HG03039 (cell line): ENCODE data around the gene RPL29.

Experiments used
- ATAC-seq: cut with Tn5 transposase; IDR thresholded peaks from one replicate; pipeline ENCODE4 v1.9.1; 2021; ENCODE audit warnings: mild to moderate bottlenecking, moderate library complexity; ENCODE audit not compliant: unreplicated experiment

Gene RPL29

GRCh38 chr3:52026041-52026440, 30.3 kb upstream of the RPL29 start:
- no peak for ATAC-seq

DNA sequence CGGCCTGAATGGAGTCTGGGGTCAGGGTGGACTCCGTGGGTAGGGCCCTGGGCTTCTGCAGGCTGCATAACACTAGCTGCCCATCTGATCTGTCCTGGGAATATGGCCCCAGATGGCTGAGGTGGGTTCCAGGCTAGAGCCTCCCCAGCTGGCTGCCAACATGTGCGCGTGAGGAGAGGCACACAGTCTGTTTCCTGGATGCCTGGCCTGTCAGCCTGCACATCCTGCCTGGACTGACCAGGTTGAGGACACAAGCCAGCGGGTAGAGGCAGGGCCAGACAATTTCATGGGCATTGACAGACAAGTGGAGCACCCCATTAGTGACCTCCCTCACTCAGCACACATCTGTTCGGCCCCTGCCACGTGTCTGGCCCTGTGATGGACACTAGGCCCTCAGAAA, 29.8 kb upstream of the RPL29 start:
- ATAC-seq, result no peak

- ATAC-seq, result no peak
Observed at GRCh38 chr3:52024765-52025452, 29.2 kb upstream of the RPL29 start.

DNA sequence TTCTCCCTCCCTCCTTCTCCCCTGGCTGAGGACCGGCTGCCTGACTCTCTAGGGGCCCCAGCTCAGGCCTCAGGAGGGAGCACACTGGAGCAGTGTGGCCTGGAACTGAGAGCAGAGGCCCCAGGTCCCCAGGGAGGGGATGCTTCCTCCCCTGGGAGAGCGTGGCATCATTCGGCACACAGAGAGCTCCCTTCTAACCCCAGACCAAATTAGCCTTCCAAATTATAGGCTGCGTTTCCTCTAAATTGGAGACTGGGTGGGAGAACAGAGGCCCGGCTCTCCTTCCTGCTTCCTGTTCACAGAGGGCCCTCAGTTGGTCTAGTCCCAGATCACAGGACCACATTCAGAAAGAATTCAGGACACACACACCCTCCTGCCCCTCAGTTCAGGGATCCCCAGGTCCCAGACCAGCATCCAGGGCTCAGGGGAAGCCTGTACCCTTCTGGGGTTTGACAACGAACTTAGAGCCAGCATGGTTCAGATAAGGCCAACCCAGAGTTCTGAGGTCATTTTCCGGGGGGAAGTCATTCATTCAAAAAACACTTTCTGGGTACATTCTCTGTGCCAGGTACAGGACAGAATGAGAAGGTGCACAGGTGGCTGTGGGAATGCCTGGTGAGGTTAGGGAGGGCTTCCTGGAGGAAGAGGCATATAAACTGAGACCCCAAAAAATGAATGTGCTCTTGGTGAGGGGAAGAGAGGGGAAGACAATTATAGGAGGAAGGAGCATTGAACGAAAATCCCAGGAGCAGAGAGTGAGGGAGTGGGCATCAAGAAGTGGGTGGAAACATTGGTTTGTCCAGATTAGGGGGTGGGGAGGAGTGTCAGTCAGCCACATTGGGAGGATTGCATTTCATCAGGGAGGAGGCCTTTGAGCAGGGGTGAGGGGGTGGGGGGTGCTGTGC, 28.4 kb upstream of the RPL29 start:
- no peak for ATAC-seq

- no peak for ATAC-seq
Observed at GRCh38 chr3:52023101-52023770, 27.5 kb upstream of the RPL29 start.

GRCh38 chr3:52022323-52023100, 26.8 kb upstream of the RPL29 start:
- ATAC-seq, result no peak

DNA sequence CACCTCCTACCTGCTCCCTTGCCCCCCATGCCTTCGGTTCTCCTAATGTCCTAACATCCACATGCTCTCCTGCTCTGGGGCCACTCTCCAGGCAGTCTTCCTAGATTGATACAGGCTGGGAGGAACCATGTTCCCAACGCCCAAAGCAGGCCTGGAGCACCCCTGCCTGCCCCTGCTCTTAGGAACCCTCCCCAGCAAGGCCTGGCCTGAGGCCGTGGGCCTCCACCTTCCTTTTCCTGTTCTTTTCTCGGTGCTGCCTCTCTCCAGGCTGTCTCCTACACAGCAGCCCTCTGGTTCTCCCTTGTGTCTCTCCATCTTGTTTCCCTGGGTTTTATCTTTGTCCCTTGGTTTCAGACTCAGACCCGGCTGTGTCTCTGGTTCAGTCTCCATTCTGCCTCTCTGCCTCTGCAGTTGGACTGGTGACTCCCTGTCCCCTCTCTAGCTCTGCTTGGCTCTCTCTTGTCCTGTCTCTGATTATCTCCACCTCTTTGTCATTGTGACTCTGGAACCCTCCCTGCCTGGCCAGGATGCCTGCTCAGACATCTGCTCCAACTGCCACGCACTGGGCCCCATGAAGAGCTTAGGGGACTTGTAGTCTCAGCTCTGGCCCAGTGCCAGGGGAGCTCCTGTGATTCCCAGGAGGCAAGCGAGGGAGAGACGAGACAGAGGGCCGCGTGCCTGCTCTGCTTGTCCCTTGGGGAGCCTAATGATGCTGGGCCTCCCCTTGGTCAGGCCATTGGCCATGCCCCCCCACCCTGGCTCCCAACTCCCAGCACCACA, 26.0 kb upstream of the RPL29 start:
- no peak for ATAC-seq

DNA sequence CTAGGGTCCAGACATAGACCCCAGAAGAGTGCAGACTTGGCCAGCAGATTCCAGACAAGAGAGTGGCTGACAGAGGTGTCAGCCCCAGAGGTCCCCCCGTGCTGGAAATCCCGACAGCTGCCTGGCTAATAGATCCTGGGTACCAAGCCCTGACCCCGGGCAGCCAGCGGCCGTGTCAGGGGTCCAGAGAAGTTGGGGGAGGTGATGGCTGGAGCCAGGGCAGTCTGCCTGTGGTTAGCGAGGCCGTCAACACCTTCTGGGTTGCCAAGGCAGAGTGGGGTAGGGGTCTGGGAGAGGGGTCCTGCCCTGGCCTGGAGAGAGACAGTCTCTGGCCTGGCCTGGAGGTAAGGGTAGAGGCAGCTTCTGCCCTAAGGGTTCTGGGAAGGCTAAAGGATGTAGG, 25.1 kb upstream of the RPL29 start:
- no peak for ATAC-seq

DNA sequence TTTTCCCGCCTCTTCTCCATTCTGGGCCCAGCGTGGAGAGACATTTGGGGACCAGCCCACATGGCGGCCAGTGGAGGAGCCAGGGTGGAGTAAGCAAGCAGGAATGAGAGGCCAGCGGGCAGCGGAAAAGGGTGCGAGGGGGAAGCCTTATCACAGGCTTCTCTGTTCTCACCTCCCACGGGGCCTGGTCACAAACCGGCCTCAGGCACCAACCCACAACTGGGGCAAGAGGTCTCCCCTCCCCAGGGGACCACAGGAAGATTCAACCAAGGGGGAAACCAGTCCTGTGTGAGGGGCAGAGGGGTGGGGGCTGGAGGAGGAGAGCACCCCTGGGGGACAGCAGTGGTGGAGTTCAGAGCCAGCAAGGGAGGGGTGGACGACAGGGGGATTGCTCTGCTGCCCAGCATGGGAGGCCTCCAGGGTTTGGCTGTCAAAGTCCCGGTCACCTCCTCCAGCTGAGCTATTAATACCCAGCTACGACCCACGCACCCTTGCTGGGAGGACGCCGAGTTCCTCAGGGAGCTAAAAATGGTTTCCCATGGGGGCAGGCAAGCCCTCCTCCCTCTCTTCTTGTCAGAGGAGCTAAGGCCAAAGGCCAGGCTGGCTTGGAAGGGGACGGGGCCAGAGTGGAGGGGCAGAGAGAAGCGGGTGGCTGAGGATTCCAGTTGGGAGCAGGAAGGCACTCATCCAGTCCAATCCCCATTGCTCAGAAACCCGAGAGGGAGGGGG, 23.8 kb upstream of the RPL29 start:
- no peak for ATAC-seq

GRCh38 chr3:52018319-52019000, 22.8 kb upstream of the RPL29 start:
- no peak for ATAC-seq

DNA sequence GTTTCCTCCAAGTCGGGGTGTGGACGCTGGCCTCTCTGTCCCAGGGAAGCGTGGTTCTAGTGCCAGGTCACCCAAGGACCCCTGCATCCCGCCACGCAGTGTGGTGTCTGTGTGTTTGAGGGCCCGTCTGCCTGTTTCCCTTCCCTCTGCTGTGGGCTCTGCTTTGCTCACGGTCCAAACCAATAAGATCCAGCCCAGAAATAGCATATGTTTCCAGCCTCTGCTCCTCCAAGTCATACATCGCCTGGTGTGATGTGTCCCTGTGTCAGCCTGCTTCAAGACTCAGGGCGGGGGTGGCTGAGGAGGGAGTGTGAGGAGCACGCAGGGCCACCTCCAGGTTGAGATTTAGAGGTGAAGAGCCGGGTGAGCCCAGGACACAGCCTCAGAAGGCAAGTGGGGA, 21.9 kb upstream of the RPL29 start:
- ATAC-seq, result no peak

GRCh38 chr3:52015438-52016228, 19.9 kb upstream of the RPL29 start:
- no peak for ATAC-seq

DNA sequence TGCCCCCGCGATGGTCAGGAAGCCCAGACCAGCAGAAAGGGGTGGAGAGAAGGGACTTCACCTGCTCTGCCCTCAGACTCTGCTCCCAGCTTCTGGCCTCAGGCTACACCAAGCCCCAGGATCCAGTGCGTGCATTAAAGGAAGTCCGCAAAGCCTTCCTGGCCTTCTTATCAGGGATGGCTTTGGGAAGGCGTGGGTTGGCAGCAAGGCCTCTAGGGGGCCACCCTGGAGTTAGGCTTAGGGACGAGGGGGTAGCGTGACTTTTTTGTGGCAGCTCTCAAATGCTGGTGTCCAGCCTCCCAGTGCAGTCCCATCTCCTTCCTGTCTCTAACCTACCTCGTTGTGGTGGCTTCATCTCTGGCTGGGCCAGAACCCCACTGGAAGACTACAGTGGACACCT, 18.9 kb upstream of the RPL29 start:
- no peak for ATAC-seq

DNA sequence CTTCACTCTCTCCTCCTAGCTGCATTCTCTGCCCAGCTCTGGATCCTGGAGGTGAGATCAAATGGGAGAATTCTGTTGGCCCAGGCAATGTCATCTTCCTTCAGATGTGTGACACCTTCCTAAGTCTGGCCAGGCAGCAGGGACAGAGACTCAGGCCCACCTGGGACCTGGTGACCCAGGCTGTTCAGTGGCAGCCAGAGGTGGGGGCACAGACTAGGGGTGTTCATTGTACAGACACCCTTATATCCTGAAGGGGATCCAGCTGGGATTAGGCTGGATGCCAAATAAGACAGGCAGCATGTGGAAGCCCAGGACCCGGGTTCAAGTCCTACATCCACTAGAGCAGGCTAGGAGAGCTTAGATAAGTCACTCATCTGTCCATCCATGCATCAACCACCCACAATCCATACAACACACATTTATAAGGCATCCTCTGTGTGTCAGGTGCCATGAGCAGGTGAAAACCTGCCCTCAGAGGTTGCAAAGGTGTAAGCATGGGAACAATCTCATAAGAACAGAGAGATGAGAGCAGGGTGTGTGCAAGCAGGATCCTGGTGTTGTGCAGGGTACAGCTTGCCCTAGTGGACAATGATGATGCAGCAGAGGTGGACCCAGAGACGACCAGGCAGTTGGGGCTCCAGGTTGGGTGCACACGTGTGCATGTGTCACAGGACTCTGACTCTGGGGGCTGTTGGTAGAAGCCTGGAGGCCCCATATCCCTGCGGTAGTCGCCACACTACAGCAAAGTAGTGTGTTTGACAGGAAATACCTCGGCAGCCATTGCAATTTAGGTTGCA, 18.3 kb upstream of the RPL29 start:
- ATAC-seq, result no peak

DNA sequence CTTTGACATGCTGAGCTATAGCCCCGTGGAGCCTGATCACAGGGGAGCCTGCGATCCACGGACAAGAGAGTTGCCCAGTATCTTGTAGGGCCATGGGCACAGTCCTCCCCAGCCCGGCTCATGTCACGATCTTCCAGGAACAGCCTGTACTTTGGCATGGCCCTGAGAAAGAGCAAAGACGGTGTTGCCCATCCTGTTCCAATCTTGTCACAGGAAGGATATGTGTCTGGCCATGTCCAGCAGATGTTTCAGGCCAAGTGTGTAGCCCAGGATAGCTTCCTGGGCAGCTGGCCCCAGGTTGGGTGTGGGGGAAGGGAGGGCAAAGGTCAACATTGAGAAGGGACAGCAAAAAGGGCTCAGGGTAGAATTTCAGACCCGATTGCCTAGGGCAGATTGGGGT, 17.0 kb upstream of the RPL29 start:
- no peak for ATAC-seq

GRCh38 chr3:52010431-52010830, 14.7 kb upstream of the RPL29 start:
- no peak for ATAC-seq

GRCh38 chr3:52007291-52007690, 11.6 kb upstream of the RPL29 start:
- ATAC-seq, result no peak

DNA sequence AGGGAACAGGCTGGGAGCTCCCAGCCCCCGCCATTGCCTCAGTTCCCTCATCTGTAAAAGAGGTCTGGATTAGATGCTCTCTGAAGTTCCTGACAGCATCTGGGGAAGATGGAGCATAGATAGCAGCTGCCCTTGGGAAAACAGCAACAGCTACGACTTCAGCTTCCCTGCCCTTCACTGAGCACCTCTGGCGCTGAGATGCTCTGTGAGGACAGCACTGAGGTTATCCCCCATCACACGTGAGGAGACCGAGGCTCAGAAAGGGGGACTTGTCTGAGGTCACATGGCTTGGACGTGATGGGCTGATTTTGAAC, 11.1 kb upstream of the RPL29 start:
- ATAC-seq, result no peak
